HepG2 (cell line): ENCODE measurements around the gene SSBP4. TPM values are rescaled to one million over a fixed set of nuclear protein-coding genes. Genes with fewer than 3 reads are reported as not detected.

ENCODE experiments used
- ELF3 ChIP-seq: IDR thresholded peaks from 2 replicates; pipeline ENCODE4 v1.6.1; 2016; ENCODE audit warnings: missing genetic modification reagents, missing compliant biosample characterization
- HIVEP1 ChIP-seq: sonication (generic); formaldehyde crosslinking; IDR thresholded peaks from 2 replicates; pipeline ENCODE4 v1.4.0; 2020; ENCODE audit warnings: mild to moderate bottlenecking, missing genetic modification reagents
- KLF16 ChIP-seq, 2 experiments: sonication (generic) in 1 of 2; formaldehyde crosslinking in 1 of 2; IDR thresholded peaks; 2 replicates each; pipeline versions ENCODE4 v1.6.1 to v1.8.0; 2016 to 2023; ENCODE audit warnings: missing genetic modification reagents in 2 of 2, missing compliant biosample characterization in 1 of 2
- MED13 ChIP-seq: sonication (generic); formaldehyde crosslinking; IDR thresholded peaks from 2 replicates; pipeline ENCODE4 v1.5.0; 2020; ENCODE audit warnings: missing genetic modification reagents
- MXD4 ChIP-seq: IDR thresholded peaks from 2 replicates; pipeline ENCODE4 v1.6.1; 2016; ENCODE audit warnings: mild to moderate bottlenecking, missing biosample characterization, missing genetic modification reagents
- NR2F6 ChIP-seq, 2 experiments: IDR thresholded peaks; 2 replicates each; pipeline ENCODE4 v1.6.1; 2016; ENCODE audit warnings: antibody characterized with exemption in 1 of 2, mild to moderate bottlenecking in 1 of 2
- POLR2AphosphoS5 ChIP-seq: IDR thresholded peaks from 2 replicates; pipeline ENCODE4 v1.6.1; 2012; ENCODE audit warnings: low read depth, low read length
- RFXANK ChIP-seq: IDR thresholded peaks from 2 replicates; pipeline ENCODE4 v1.6.1; 2016
- TBP ChIP-seq: sonication (generic); formaldehyde crosslinking; IDR thresholded peaks from 2 replicates; pipeline ENCODE4 v1.5.0; 2020; ENCODE audit warnings: missing genetic modification reagents
- YY1 ChIP-seq: IDR thresholded peaks from 2 replicates; pipeline ENCODE4 v1.6.1; 2011; ENCODE audit warnings: low read length, low read depth, moderate library complexity, mild to moderate bottlenecking; ENCODE audit not compliant: insufficient read depth, insufficient replicate concordance
- ZFP82 ChIP-seq: sonication (generic); formaldehyde crosslinking; IDR thresholded peaks from 2 replicates; pipeline ENCODE4 v1.5.1; 2020; ENCODE audit warnings: mild to moderate bottlenecking, missing genetic modification reagents, borderline replicate concordance
- ZNF138 ChIP-seq: sonication (generic); formaldehyde crosslinking; IDR thresholded peaks from 2 replicates; pipeline ENCODE4 v1.5.0; 2020; ENCODE audit warnings: mild to moderate bottlenecking, low read depth, missing genetic modification reagents
- ZNF230 ChIP-seq: sonication (generic); formaldehyde crosslinking; IDR thresholded peaks from 2 replicates; pipeline ENCODE4 v1.4.0; 2020; ENCODE audit warnings: mild to moderate bottlenecking, missing genetic modification reagents
- ZNF772 ChIP-seq: sonication (generic); formaldehyde crosslinking; IDR thresholded peaks from 2 replicates; pipeline ENCODE4 v1.5.0; 2020; ENCODE audit warnings: mild to moderate bottlenecking, missing genetic modification reagents
- ZNF841 ChIP-seq: sonication (generic); formaldehyde crosslinking; IDR thresholded peaks from 2 replicates; pipeline ENCODE4 v1.8.1; 2023; ENCODE audit warnings: missing genetic modification reagents, borderline replicate concordance
- polyA plus RNA-seq, 8 experiments: library from polyadenylated mRNA; depleted of rRNA in 3 of 8; stranded (reverse) in 7 of 8; unstranded in 1 of 8; fragments of >200 nt; fragmentation: Illumina TruSeq in 4 of 8; extraction: Trizol in 4 of 8; gene quantifications; 2 replicates each; pipeline versions ENCODE4 v1.2.1 to v1.2.3, GENCODE V29; 2011 to 2016; ENCODE audit warnings: low read depth in 4 of 8, missing spikeins in 1 of 8, mixed read lengths in 1 of 8; ENCODE audit not compliant: insufficient read depth in 1 of 8
- total RNA-seq, 5 experiments: library from RNA; depleted of rRNA; stranded (reverse); fragments of >200 nt; fragmentation: Illumina TruSeq; extraction: Trizol; gene quantifications; 2 replicates each; pipeline ENCODE4 v1.2.3, GENCODE V29; 2016; ENCODE audit warnings: low read depth in 1 of 5
- TF ChIP-seq, protein P1 (sequence below): sonication (generic); formaldehyde crosslinking; IDR thresholded peaks from 2 replicates; pipeline ENCODE4 v1.8.0; 2022; ENCODE audit warnings: missing genetic modification reagents, mild to moderate bottlenecking, moderate library complexity, borderline replicate concordance
- TF ChIP-seq, protein P2 (sequence below): sonication (generic); formaldehyde crosslinking; IDR thresholded peaks from 2 replicates; pipeline ENCODE4 v1.4.0; 2020; ENCODE audit warnings: low read depth, mild to moderate bottlenecking, missing genetic modification reagents
- TF ChIP-seq, protein P3 (sequence below): sonication (generic); formaldehyde crosslinking; IDR thresholded peaks from 2 replicates; pipeline ENCODE4 v1.5.0; 2020; ENCODE audit warnings: missing genetic modification reagents, mild to moderate bottlenecking, borderline replicate concordance
- TF ChIP-seq, protein P4 (sequence below): sonication (generic); formaldehyde crosslinking; IDR thresholded peaks from 2 replicates; pipeline ENCODE4 v1.4.0; 2020; ENCODE audit warnings: missing genetic modification reagents, borderline replicate concordance

SSBP4 gene
- total and polyA plus RNA-seq, 2 of the 13 experiments (the other 11 are each of a cell fraction or from before 2014, with no cell fraction given), result 20.8 to 39.5 TPM

- TF ChIP-seq, protein P1, sequence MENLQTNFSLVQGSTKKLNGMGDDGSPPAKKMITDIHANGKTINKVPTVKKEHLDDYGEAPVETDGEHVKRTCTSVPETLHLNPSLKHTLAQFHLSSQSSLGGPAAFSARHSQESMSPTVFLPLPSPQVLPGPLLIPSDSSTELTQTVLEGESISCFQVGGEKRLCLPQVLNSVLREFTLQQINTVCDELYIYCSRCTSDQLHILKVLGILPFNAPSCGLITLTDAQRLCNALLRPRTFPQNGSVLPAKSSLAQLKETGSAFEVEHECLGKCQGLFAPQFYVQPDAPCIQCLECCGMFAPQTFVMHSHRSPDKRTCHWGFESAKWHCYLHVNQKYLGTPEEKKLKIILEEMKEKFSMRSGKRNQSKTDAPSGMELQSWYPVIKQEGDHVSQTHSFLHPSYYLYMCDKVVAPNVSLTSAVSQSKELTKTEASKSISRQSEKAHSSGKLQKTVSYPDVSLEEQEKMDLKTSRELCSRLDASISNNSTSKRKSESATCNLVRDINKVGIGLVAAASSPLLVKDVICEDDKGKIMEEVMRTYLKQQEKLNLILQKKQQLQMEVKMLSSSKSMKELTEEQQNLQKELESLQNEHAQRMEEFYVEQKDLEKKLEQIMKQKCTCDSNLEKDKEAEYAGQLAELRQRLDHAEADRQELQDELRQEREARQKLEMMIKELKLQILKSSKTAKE (CRISPR knock-in tag), result no peak
- no peak for TF ChIP-seq ZNF772 (CRISPR knock-in tag)
- TF ChIP-seq YY1, result peak; percentile 52
- TF ChIP-seq TBP (CRISPR knock-in tag), result no peak
- 0 out of 2 replicates have a peak, but pooled peaks have one; percentile 43 for TF ChIP-seq MXD4 (CRISPR knock-in tag)
- peak in 1 of 2 experiments; percentile 53; a peak in 2 of 4 replicates for TF ChIP-seq KLF16 (CRISPR knock-in tag; IDR thresholded peaks at IDR 0.05)
- TF ChIP-seq ZFP82, result no peak
- no peak for TF ChIP-seq NR2F6 (IDR thresholded peaks at IDR 0.05)
- TF ChIP-seq NR2F6 (CRISPR knock-in tag; IDR thresholded peaks at IDR 0.05), result peak; percentile 43; the same call in 1 of the 2 replicates
- TF ChIP-seq, protein P2, sequence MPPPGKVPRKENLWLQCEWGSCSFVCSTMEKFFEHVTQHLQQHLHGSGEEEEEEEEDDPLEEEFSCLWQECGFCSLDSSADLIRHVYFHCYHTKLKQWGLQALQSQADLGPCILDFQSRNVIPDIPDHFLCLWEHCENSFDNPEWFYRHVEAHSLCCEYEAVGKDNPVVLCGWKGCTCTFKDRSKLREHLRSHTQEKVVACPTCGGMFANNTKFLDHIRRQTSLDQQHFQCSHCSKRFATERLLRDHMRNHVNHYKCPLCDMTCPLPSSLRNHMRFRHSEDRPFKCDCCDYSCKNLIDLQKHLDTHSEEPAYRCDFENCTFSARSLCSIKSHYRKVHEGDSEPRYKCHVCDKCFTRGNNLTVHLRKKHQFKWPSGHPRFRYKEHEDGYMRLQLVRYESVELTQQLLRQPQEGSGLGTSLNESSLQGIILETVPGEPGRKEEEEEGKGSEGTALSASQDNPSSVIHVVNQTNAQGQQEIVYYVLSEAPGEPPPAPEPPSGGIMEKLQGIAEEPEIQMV, result no peak
- TF ChIP-seq, protein P3, sequence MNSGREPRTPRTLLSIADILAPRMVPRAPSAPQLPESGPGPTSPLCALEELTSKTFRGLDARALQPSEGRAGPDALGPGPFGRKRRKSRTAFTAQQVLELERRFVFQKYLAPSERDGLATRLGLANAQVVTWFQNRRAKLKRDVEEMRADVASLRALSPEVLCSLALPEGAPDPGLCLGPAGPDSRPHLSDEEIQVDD (CRISPR knock-in tag), result peak; percentile 58; the same call in 1 of the 2 replicates
- no peak for TF ChIP-seq RFXANK (CRISPR knock-in tag)
- TF ChIP-seq ZNF230 (CRISPR knock-in tag), result no peak
- TF ChIP-seq HIVEP1 (CRISPR knock-in tag), result no peak
- no peak for TF ChIP-seq ZNF138 (CRISPR knock-in tag)
- TF ChIP-seq POLR2AphosphoS5, result no peak
- TF ChIP-seq, protein P4, sequence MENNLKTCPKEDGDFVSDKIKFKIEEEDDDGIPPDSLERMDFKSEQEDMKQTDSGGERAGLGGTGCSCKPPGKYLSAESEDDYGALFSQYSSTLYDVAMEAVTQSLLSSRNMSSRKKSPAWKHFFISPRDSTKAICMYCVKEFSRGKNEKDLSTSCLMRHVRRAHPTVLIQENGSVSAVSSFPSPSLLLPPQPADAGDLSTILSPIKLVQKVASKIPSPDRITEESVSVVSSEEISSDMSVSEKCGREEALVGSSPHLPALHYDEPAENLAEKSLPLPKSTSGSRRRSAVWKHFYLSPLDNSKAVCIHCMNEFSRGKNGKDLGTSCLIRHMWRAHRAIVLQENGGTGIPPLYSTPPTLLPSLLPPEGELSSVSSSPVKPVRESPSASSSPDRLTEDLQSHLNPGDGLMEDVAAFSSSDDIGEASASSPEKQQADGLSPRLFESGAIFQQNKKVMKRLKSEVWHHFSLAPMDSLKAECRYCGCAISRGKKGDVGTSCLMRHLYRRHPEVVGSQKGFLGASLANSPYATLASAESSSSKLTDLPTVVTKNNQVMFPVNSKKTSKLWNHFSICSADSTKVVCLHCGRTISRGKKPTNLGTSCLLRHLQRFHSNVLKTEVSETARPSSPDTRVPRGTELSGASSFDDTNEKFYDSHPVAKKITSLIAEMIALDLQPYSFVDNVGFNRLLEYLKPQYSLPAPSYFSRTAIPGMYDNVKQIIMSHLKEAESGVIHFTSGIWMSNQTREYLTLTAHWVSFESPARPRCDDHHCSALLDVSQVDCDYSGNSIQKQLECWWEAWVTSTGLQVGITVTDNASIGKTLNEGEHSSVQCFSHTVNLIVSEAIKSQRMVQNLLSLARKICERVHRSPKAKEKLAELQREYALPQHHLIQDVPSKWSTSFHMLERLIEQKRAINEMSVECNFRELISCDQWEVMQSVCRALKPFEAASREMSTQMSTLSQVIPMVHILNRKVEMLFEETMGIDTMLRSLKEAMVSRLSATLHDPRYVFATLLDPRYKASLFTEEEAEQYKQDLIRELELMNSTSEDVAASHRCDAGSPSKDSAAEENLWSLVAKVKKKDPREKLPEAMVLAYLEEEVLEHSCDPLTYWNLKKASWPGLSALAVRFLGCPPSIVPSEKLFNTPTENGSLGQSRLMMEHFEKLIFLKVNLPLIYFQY (CRISPR knock-in tag), result peak; percentile 84
- no peak for TF ChIP-seq MED13 (CRISPR knock-in tag)
- 0 out of 2 replicates have a peak, but pooled peaks have one; percentile 32 for TF ChIP-seq ELF3 (CRISPR knock-in tag)
- TF ChIP-seq ZNF841, result no peak
Observed at GRCh38 chr19:18450931-18451836, 32.0 kb downstream of the SSBP4 start (continued).
